SK-N-DZ (cell line): Measurements from ENCODE around the gene DSCAML1.
A peak's percentile ranks its signal among the peaks of the same experiment; 100 is the strongest.
"Not testable (repeated sequence)": the region's sequence is repeated elsewhere in the genome, so short reads cannot be mapped to it uniquely, and the experiment has no call there.

Source experiments
- DNase-seq: peaks from one replicate; pipeline ENCODE4 v3.0.0-alpha.2; 2015; ENCODE audit warnings: low spot score

The DSCAML1 gene

DNA sequence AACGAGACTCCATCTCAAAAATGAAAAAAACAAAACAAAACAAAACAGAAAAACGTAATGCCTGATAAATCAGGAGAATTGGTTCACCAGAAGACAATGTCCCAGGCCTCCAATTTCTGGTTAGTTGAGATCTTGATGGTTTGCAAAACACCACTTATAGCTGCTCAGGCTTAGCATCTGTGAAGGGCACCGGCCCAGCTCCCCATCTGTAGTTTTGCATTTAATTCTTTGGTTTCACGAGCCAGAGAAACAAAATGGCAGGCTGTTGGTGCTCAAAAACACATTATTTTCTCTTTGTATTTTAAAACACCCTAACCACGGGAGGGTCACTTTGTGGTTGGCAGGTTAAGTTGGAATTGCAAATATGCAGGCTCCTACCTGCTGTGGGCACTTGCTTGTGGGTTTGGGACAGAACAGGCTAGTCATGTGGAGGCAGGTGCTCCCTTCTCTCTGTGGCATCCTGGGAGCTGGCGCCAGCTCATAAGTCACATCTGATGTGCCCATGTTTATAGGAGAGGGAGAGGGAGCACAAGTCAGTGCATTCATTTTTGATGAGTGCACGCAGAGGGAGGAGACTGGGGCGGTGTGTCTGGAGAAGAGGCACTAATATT, 323.4 kb downstream of the DSCAML1 start:
- no peak for DNase-seq

DNA sequence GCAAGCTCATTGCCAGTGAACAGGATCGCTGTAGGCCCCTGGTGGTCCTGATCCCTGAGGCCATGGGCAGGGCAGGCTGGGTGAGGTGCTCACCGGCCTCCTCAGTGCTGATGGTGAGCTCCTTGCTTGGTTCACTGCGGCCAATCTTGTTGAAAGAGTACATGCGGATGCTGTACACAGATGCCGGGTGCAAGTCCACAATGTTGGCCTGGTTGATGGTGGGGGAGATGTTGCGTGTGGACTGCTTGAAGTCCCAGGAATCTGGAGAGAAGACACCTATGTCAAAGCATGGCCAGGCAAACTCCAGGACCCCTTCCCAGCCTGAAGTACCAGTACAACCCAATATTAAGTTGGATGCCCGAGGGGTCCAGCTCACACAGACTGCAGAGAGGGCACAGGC, 325.2 kb downstream of the DSCAML1 start:
- DNase-seq, result no peak

DNA sequence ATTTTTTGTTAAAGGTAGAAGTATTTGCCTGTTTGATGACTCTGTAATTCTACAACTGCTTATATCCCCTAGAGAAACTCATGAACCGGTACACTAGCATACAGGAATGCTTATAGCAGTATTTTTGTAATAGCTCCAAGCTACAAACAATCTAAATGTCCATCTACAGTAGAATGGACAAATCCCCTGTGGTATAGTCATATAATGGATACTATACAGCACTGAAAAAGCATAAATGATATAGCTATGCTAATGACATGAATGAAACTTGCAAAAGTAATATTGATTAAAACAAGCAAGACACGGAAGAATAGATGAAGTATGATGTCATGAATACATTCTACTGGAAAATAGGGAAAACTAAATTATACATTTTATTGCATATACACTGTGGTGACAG, 326.4 kb downstream of the DSCAML1 start:
- DNase-seq, result no peak

GRCh38 chr11:117468888-117469287, 328.1 kb downstream of the DSCAML1 start:
- DNase-seq, result no peak

- no peak for DNase-seq
Observed at GRCh38 chr11:117467770-117468169, 329.2 kb downstream of the DSCAML1 start.

GRCh38 chr11:117466966-117467365, 330.1 kb downstream of the DSCAML1 start:
- DNase-seq, result no peak

- no peak for DNase-seq
Observed at GRCh38 chr11:117465236-117465997, 331.6 kb downstream of the DSCAML1 start.

DNA sequence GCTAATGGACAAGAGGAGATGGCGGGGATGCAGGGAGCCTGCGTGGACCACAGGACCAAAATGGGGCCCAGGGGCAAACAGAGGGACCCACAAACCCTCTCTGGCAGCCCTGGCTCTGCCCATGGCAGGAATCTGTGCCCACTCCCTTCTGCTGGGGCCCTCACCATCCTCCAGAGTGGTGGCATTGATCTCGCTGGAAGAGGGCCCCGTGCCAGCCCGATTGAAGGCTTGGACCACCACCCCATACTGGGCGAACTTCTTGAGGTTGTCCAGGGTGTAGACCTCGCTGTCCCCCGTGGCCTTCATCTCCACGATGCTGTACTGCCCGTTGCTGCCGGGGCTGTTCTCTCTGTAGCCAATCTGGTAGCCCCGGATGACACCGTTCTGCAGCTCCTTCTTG, 332.2 kb downstream of the DSCAML1 start:
- DNase-seq, result no peak

DNA sequence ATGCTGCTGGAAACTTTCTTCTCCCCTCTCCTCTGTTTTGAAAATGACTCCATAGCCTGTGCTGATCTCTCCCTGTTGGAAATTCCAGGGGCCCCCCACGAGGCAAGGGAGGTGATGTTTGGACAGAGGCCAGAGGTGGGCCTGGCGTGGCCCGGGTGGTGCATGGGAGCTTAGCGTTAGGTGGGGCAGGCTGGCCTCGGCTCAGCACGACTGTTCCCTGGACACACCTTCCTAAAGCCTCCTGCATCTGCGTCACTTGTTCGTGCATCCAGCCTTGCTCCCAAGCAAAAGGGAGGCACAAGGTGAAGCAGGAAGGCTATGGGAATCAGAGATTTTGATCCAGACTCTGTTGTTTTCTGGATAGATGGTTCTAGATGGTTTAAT, 334.2 kb downstream of the DSCAML1 start:
- no peak for DNase-seq

GRCh38 chr11:117462183-117462863, 334.7 kb downstream of the DSCAML1 start:
- DNase-seq, result no peak

GRCh38 chr11:117461396-117462182, 335.4 kb downstream of the DSCAML1 start:
- no peak for DNase-seq

DNA sequence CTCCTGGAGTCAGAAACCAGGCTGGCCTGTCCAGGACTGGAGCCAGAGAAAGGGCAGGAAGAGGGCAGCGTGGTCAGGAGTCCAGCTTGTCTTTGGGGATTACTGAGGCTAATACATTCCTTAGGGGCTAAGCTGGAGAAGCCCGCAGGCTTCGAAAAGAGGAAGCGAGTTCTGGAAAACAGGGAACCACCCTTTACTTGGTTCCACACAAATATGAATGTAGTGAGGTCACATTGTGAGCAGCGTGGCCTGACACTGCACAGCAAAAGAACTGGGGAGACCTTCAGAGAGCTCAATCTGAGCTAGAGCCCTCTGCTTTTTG, 337.1 kb downstream of the DSCAML1 start:
- DNase-seq, result no peak

DNA sequence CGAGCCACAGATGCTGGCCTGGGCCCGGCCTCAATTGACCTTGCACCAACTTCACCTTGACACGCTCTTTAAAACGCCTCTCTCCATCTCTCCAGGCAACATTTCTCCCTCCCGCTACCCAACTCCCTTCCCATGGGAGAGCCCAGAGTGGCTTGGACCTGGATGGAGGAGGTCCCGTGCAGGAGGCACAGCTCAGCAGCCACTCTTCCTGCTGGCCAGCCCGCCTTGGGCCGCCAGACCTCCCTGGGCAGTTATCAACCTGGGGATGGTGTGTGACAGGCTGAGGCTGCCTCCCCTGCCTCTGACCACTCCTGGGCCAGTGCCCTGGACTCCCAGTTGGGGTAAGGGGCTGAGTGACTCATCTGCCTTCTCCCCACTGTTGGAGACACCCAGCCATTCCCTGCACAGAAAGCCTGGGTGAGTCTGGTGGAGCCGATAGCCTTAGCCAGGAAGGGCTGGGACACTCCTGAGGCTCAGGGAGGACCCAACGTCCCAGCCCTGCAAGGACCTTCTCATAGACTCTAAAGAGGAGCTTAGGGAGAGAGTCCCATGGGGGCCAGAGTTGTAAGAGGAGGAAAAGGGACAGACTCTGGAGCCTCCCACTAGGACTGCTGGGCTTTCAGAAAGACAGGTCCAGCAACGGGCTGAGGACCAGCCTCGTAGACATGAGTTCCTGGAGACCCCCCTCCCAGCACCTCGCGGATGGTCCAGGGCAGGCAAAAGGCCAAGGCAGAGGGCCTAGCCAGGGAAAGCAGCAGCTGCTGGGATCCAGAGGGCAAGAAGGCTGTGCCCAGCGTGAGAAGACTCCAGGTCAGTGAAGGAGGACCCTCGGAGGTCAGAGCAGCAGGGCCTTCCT, 337.7 kb downstream of the DSCAML1 start:
- DNase-seq, result no peak

- no peak for DNase-seq
Observed at GRCh38 chr11:117458275-117459122, 338.5 kb downstream of the DSCAML1 start.

DNA sequence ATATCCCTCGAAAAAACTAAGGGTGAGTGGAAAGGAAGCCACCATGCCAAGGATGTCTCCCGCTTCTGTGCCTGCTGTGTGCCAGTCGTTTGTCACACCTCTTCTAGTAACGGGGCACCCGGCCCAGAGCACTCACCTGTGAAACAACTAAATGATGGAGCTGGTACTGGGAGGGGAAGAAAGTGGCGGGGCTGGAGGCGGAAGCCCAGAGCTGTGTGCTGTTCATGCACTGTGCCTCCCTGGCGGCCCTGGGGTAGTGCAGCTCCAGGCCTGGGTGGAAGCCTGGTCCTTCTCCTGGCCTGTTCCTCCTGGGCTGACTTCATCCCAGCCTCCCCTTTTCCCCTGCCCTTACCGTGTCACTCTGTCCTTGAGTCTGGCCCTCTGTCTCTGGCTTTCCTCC, 339.2 kb downstream of the DSCAML1 start:
- DNase-seq, result peak; percentile 23

- peak; percentile 28 for DNase-seq
Observed at GRCh38 chr11:117457031-117457785, 339.8 kb downstream of the DSCAML1 start.

DNA sequence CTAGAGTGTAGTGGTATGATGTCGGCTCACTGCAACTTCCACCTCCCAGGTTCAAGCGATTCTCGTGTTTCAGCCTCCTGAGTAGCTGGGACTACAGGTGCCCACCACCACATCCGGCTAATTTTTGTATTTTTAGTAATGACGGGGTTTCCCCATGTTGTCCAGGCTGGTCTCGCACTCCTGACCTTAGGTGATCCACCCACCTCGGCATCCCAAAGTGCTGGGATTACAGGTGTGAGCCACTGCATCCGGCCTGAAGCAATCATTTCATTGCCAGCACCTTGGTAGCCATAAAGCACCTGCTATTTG, 340.3 kb downstream of the DSCAML1 start:
- not testable (repeated sequence) for DNase-seq

DNA sequence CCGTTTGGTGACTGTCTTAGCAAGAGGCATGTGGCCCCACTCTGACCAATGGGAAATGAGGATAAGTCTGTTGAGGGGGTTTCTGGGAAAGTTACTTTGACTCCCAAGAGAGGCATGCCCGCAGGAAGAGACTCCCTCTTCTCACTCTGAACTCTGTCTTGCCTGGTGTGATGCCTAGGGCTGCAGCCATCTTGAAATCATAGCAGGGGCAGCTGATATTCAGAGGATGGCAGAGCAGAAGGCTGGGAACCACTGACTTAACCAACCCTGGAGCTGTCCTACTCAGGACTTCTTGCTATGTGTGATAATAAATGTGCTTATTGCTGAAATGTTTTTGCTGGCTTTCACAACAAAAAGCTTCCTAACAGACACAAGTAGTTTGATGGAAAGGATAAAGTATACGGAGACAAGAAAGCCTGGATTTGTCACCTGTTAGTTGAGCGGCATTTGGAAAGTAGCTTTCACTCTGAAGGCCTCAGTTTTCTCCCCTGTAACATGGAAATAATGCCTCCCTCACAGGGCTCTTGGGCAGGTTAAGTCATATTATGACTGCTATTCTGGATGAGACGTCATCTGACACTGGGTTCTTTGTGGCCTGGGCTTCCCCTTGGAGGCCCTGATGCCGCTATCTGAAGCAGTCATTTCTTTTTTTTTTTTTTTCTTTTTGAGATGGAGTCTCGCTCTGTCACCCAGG, 340.8 kb downstream of the DSCAML1 start:
- DNase-seq, result no peak

DNA sequence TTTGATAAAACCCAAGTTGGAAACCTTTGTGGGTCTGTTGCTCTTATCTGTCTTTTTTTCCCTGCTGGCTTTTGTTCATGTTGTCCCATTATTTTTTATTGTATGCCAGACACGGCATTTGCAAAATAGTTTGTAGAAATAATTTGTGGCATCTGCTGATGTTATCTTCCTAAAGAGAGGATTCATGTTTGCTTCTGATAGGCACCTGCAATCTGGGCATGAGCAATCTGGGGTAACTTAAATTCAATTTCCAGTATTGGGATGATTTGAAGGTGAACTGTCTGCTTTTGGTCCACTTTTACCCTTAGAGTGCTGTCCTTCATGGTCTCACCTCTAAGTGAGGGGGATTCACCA, 342.5 kb downstream of the DSCAML1 start:
- DNase-seq, result peak; percentile 49
